IMR-90 (cell line): ENCODE results near the gene SERPINA6. TPM values are rescaled to one million over a fixed set of nuclear protein-coding genes. Genes with fewer than 3 reads are reported as not detected.

ENCODE experiments used
- ATAC-seq: fragments of 200-7000 bp; cut with Tn5 transposase; 2 replicates; pipeline ENCODE4 v1.9.1; 2020; ENCODE audit warnings: low read depth, mild to moderate bottlenecking, moderate library complexity
- BruUV-seq: library from RNA; stranded (reverse); fragments of 400-500 nt; replicated peaks from 2 replicates; lab custom pipeline; 2021; lab: Mats Ljungman, UMichigan
- CTCF ChIA-PET: fragments of 300-600 bp; formaldehyde crosslinking; extraction: SDS; loops from one replicate; lab custom pipeline; 2021; ENCODE audit warnings: antibody characterized with exemption; lab: Yijun Ruan, JAX
- POLR2A ChIA-PET: fragments of 300-600 bp; sonication (Branson Sonifier 250); formaldehyde crosslinking; loops from one replicate; lab custom pipeline; 2022; ENCODE audit warnings: antibody characterized with exemption; ENCODE audit not compliant: unreplicated experiment; lab: Charles Lee
- DNase-seq: peaks from one replicate; pipeline ENCODE4 v3.0.0; 2013
- H2AFZ ChIP-seq: replicated peaks from 2 replicates; pipeline ENCODE3; 2013; ENCODE audit warnings: low read length, mild to moderate bottlenecking; ENCODE audit not compliant: poor library complexity
- H2AK5ac ChIP-seq: 2 replicates; pipeline ENCODE4 v1.6.1; 2013; ENCODE audit warnings: low read depth, low read length, inconsistent platforms
- H2AK9ac ChIP-seq: replicated peaks from 2 replicates; pipeline ENCODE3; 2013; ENCODE audit warnings: mild to moderate bottlenecking, low read depth, low read length, moderate library complexity; ENCODE audit not compliant: poor library complexity
- H2BK120ac ChIP-seq: 2 replicates; pipeline ENCODE4 v1.6.1; 2013; ENCODE audit warnings: low read depth, low read length, inconsistent platforms
- H2BK15ac ChIP-seq: 3 replicates; pipeline ENCODE4 v1.6.1; 2013; ENCODE audit warnings: low read depth, low read length, inconsistent platforms
- H2BK20ac ChIP-seq: 2 replicates; pipeline ENCODE4 v1.6.1; 2013; ENCODE audit warnings: low read depth, mild to moderate bottlenecking, inconsistent platforms, low read length, moderate library complexity
- H2BK5ac ChIP-seq: 2 replicates; pipeline ENCODE4 v1.6.1; 2013; ENCODE audit warnings: mild to moderate bottlenecking, low read depth, low read length, inconsistent platforms; ENCODE audit not compliant: poor library complexity, severe bottlenecking
- H3K14ac ChIP-seq: replicated peaks from 2 replicates; pipeline ENCODE4 v1.6.1; 2013; ENCODE audit warnings: low read depth, low read length, inconsistent platforms
- H3K18ac ChIP-seq: 2 replicates; pipeline ENCODE4 v1.6.1; 2013; ENCODE audit warnings: low read depth, low read length, control low read depth
- H3K23ac ChIP-seq: 2 replicates; pipeline ENCODE4 v1.6.1; 2013; ENCODE audit warnings: low read depth, low read length, inconsistent platforms
- H3K27ac ChIP-seq: 2 replicates; pipeline ENCODE4 v1.5.1; 2013; ENCODE audit warnings: mild to moderate bottlenecking, control low read depth, low read length; ENCODE audit not compliant: insufficient read depth
- H3K27me3 ChIP-seq: 2 replicates; pipeline ENCODE4 v1.6.1; 2013; ENCODE audit warnings: low read length; ENCODE audit not compliant: control insufficient read depth, insufficient read depth
- H3K36me3 ChIP-seq: 2 replicates; pipeline ENCODE4 v1.6.1; 2013; ENCODE audit warnings: low read length, mixed read lengths; ENCODE audit not compliant: control insufficient read depth, insufficient read depth
- H3K4ac ChIP-seq: 2 replicates; pipeline ENCODE4 v1.6.1; 2013; ENCODE audit warnings: low read depth, low read length, inconsistent platforms
- H3K4me1 ChIP-seq: 2 replicates; pipeline ENCODE4 v1.6.1; 2013; ENCODE audit warnings: low read length, mixed read lengths; ENCODE audit not compliant: control insufficient read depth, insufficient read depth
- H3K4me2 ChIP-seq: 2 replicates; pipeline ENCODE4 v1.6.1; 2013; ENCODE audit warnings: low read depth, mild to moderate bottlenecking, control low read depth, low read length, moderate library complexity
- H3K4me3 ChIP-seq: 2 replicates; pipeline ENCODE4 v1.5.1; 2013; ENCODE audit warnings: low read depth, mild to moderate bottlenecking, control low read depth, low read length, moderate library complexity; ENCODE audit not compliant: insufficient read depth
- H3K56ac ChIP-seq: 2 replicates; pipeline ENCODE4 v1.6.1; 2013; ENCODE audit warnings: low read length, inconsistent platforms; ENCODE audit not compliant: insufficient read depth; ENCODE audit errors: extremely low read depth
- H3K79me1 ChIP-seq, 2 experiments: 2 replicates each; pipeline ENCODE4 v1.6.1; 2013; ENCODE audit warnings: low read length in 2 of 2, inconsistent platforms in 1 of 2, low read depth in 1 of 2
- H3K9ac ChIP-seq: 2 replicates; pipeline ENCODE4 v1.6.1; 2013; ENCODE audit warnings: low read depth, low read length, control low read depth
- H3K9me1 ChIP-seq: 2 replicates; pipeline ENCODE4 v1.6.1; 2013; ENCODE audit warnings: low read length, inconsistent platforms; ENCODE audit not compliant: insufficient read depth
- H3K9me3 ChIP-seq: 2 replicates; pipeline ENCODE4 v1.6.1; 2013; ENCODE audit warnings: low read length; ENCODE audit not compliant: control insufficient read depth, insufficient read depth
- H4K20me1 ChIP-seq: 2 replicates; pipeline ENCODE4 v1.6.1; 2013; ENCODE audit warnings: low read length, inconsistent platforms; ENCODE audit not compliant: insufficient read depth
- H4K5ac ChIP-seq: 2 replicates; pipeline ENCODE4 v1.6.1; 2013; ENCODE audit warnings: mild to moderate bottlenecking, low read depth, low read length, control low read depth
- H4K8ac ChIP-seq, 2 experiments: 2 replicates each; pipeline ENCODE4 v1.6.1; 2013; ENCODE audit warnings: low read depth in 2 of 2, low read length in 2 of 2, control low read depth in 1 of 2, inconsistent platforms in 1 of 2
- H4K91ac ChIP-seq: 2 replicates; pipeline ENCODE4 v1.6.1; 2013; ENCODE audit warnings: low read depth, low read length, inconsistent platforms; ENCODE audit not compliant: insufficient read depth
- BHLHE40 ChIP-seq: fragments of 150-350 bp; IDR thresholded peaks from 2 replicates; pipeline ENCODE4 v1.6.1; 2016; ENCODE audit warnings: mild to moderate bottlenecking, low read depth, low read length
- CEBPB ChIP-seq: IDR thresholded peaks from 2 replicates; pipeline ENCODE4 v1.6.1; 2012; ENCODE audit warnings: low read depth, low read length, improper control_type of control experiment
- CHD1 ChIP-seq: IDR thresholded peaks from 2 replicates; pipeline ENCODE4 v1.6.1; 2012; ENCODE audit warnings: low read depth, low read length, improper control_type of control experiment
- ELK1 ChIP-seq: fragments of 150-350 bp; IDR thresholded peaks from 2 replicates; pipeline ENCODE4 v1.6.1; 2016; ENCODE audit warnings: low read depth, mild to moderate bottlenecking, low read length, moderate library complexity, borderline replicate concordance
- FOS ChIP-seq: fragments of 150-350 bp; IDR thresholded peaks from 2 replicates; pipeline ENCODE4 v1.6.1; 2016; ENCODE audit warnings: low read depth, low read length
- MAFK ChIP-seq: IDR thresholded peaks from 2 replicates; pipeline ENCODE4 v1.6.1; 2012; ENCODE audit warnings: low read depth, low read length, improper control_type of control experiment
- MAZ ChIP-seq: IDR thresholded peaks from 2 replicates; pipeline ENCODE4 v1.6.1; 2012; ENCODE audit warnings: low read depth, mild to moderate bottlenecking, low read length, improper control_type of control experiment, moderate library complexity, borderline replicate concordance
- NFE2L2 ChIP-seq: fragments of 150-350 bp; IDR thresholded peaks from 2 replicates; pipeline ENCODE4 v1.6.1; 2016; ENCODE audit warnings: low read depth, mild to moderate bottlenecking, low read length
- POLR2A ChIP-seq: IDR thresholded peaks from 2 replicates; pipeline ENCODE4 v1.6.1; 2012; ENCODE audit warnings: mild to moderate bottlenecking, low read depth, low read length
- RAD21 ChIP-seq: IDR thresholded peaks from 2 replicates; pipeline ENCODE4 v1.6.1; 2012; ENCODE audit warnings: low read length, improper control_type of control experiment
- RCOR1 ChIP-seq: IDR thresholded peaks from 2 replicates; pipeline ENCODE4 v1.6.1; 2012; ENCODE audit warnings: mild to moderate bottlenecking, low read length, improper control_type of control experiment; ENCODE audit not compliant: insufficient replicate concordance
- SMC3 ChIP-seq: fragments of 150-350 bp; IDR thresholded peaks from 2 replicates; pipeline ENCODE4 v1.6.1; 2016; ENCODE audit warnings: low read depth, mild to moderate bottlenecking, antibody characterized with exemption, low read length, moderate library complexity
- WGBS, 2 experiments: methylation state at CpG; one replicate each; pipeline versions ENCODE4 v1.1.5 to v1.1.7; 2013; ENCODE audit warnings: missing lambda C conversion rate in 2 of 2; ENCODE audit not compliant: insufficient read length in 1 of 2; ENCODE audit errors: extremely low coverage in 2 of 2; 5-methylcytosine and 5-hydroxymethylcytosine counted together
- dilution Hi-C: fragments of 300-500 bp; cut with HindIII; formaldehyde crosslinking; loops from one replicate; pipeline ENCODE4 v1.14.3; 2018; ENCODE audit warnings: low sequenced_read_pairs; ENCODE audit not compliant: unreplicated experiment
- in situ Hi-C: fragments of 300-500 bp; cut with MboI; formaldehyde crosslinking; loops from 3 replicates; pipeline ENCODE4 v1.14.3; 2019; ENCODE audit warnings: low sequenced_read_pairs, inconsistent platforms, mixed read lengths
- intact Hi-C: fragments of 100-400 bp; cut with micrococcal nuclease; formaldehyde crosslinking; loops from 2 replicates; pipeline ENCODE4 v1.10.0; 2022
- polyA plus RNA-seq, 3 experiments: library from polyadenylated mRNA; depleted of rRNA; stranded (reverse); fragments of >200 nt; gene quantifications; 2 replicates each; pipeline ENCODE4 v1.2.3, GENCODE V29; 2012; ENCODE audit warnings: low replicate concordance in 1 of 3
- total RNA-seq: library from RNA; depleted of rRNA; stranded (reverse); fragments of >200 nt; gene quantifications from 2 replicates; pipeline ENCODE4 v1.2.3, GENCODE V29; 2012
- TF ChIP-seq, protein P1 (sequence below): conservative IDR thresholded peaks from 2 replicates; pipeline ENCODE4 v1.5.1; 2012; ENCODE audit warnings: mild to moderate bottlenecking, low read depth, low read length, improper control_type of control experiment
- TF ChIP-seq, protein P2 (sequence below): fragments of 150-350 bp; IDR thresholded peaks from 2 replicates; pipeline ENCODE4 v1.6.1; 2017; ENCODE audit warnings: mild to moderate bottlenecking, antibody characterized with exemption, low read length, low read depth

The SERPINA6 gene
- total and polyA plus RNA-seq, 2 of the 4 experiments (the other 2 are of a cell fraction) = not detected

- intact Hi-C loops = no loop called here
- no peak overlapping the region for H4K5ac ChIP-seq
- H3K4me3 ChIP-seq = no peak overlapping the region
- no peak overlapping the region for H3K14ac ChIP-seq
- H3K18ac ChIP-seq = no peak overlapping the region
- peak overlapping the region; percentile 48 for H2AFZ ChIP-seq
- 37% methylated on average over 5 of the region's 5 CpGs; no CpG with 5 or more reads in 1 of the 2 experiments for WGBS, 2 experiments
- no peaks in the 10 kb centered on the region for H4K20me1 ChIP-seq
- in situ Hi-C loops = no loop called here
- POLR2A ChIA-PET = no interaction called here
- no peaks in the 10 kb centered on the region for H3K9me3 ChIP-seq
- no peaks in the 10 kb centered on the region for H3K27me3 ChIP-seq
- peaks cover 14% of the 10 kb centered on the region for H3K9me1 ChIP-seq
- H3K79me1 ChIP-seq = no peaks in the 10 kb centered on the region
- no peak overlapping the region for H3K4me2 ChIP-seq
- ATAC-seq (no peak), DNase-seq (no peak)
- H3K9ac ChIP-seq = no peak overlapping the region
- no peak overlapping the region for H4K8ac ChIP-seq
- H3K36me3 ChIP-seq = no peaks in the 10 kb centered on the region
- no peak overlapping the region for H3K56ac ChIP-seq
- peak overlapping the region; percentile 31; the same call in 1 of the 3 replicates for H2BK15ac ChIP-seq
- no peak overlapping the region for H3K23ac ChIP-seq
- no peak overlapping the region for H2BK5ac ChIP-seq
- H3K4ac ChIP-seq = peak overlapping the region; percentile 58; the same call in 1 of the 2 replicates
- BruUV-seq = no TSS peak
- H3K4me1 ChIP-seq = peaks cover 8% of the 10 kb centered on the region
- H2AK5ac ChIP-seq = 0 out of 2 replicates have a peak overlapping the region, but pooled peaks have one; percentile 16
- H2BK20ac ChIP-seq = peak overlapping the region; percentile 29
- dilution Hi-C loops = no loop called here
- H4K91ac ChIP-seq = no peak overlapping the region; the same call in 1 of the 2 replicates
- no peak overlapping the region for H2AK9ac ChIP-seq
- no peak overlapping the region for H3K27ac ChIP-seq
- CTCF ChIA-PET = interaction anchor here (0.6 to 0.9 kb wide), 4 partner anchors 14 to 391 kb away, joined by 3 read pairs; no protein-coding TSS in a partner anchor
- H2BK120ac ChIP-seq = peak overlapping the region; percentile 50
- TF ChIP-seq CHD1 (no peak), BHLHE40 (no peak), MAZ (no peak), RCOR1 (no peak), ELK1 (no peak), SMC3 (no peak), FOS (no peak), NFE2L2 (no peak), RAD21 (no peak), POLR2A (no peak), CEBPB (no peak), MAFK (no peak)
- TF ChIP-seq, protein P1, sequence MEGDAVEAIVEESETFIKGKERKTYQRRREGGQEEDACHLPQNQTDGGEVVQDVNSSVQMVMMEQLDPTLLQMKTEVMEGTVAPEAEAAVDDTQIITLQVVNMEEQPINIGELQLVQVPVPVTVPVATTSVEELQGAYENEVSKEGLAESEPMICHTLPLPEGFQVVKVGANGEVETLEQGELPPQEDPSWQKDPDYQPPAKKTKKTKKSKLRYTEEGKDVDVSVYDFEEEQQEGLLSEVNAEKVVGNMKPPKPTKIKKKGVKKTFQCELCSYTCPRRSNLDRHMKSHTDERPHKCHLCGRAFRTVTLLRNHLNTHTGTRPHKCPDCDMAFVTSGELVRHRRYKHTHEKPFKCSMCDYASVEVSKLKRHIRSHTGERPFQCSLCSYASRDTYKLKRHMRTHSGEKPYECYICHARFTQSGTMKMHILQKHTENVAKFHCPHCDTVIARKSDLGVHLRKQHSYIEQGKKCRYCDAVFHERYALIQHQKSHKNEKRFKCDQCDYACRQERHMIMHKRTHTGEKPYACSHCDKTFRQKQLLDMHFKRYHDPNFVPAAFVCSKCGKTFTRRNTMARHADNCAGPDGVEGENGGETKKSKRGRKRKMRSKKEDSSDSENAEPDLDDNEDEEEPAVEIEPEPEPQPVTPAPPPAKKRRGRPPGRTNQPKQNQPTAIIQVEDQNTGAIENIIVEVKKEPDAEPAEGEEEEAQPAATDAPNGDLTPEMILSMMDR = no peak
- TF ChIP-seq, protein P2, sequence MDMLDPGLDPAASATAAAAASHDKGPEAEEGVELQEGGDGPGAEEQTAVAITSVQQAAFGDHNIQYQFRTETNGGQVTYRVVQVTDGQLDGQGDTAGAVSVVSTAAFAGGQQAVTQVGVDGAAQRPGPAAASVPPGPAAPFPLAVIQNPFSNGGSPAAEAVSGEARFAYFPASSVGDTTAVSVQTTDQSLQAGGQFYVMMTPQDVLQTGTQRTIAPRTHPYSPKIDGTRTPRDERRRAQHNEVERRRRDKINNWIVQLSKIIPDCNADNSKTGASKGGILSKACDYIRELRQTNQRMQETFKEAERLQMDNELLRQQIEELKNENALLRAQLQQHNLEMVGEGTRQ = no peak
These were observed 18.7 kb upstream of the SERPINA6 start for GRCh38 chr14:94341656-94342333.
